DMS53 (cell line): Measurements from ENCODE around the gene C1orf198.
"Not testable (repeated sequence)": the region's sequence is repeated elsewhere in the genome, so short reads cannot be mapped to it uniquely, and the experiment has no call there.

Experiments
- DNase-seq: peaks from one replicate; lab custom pipeline; 2025; lab: John Stamatoyannopoulos, UW

The C1orf198 gene

DNA sequence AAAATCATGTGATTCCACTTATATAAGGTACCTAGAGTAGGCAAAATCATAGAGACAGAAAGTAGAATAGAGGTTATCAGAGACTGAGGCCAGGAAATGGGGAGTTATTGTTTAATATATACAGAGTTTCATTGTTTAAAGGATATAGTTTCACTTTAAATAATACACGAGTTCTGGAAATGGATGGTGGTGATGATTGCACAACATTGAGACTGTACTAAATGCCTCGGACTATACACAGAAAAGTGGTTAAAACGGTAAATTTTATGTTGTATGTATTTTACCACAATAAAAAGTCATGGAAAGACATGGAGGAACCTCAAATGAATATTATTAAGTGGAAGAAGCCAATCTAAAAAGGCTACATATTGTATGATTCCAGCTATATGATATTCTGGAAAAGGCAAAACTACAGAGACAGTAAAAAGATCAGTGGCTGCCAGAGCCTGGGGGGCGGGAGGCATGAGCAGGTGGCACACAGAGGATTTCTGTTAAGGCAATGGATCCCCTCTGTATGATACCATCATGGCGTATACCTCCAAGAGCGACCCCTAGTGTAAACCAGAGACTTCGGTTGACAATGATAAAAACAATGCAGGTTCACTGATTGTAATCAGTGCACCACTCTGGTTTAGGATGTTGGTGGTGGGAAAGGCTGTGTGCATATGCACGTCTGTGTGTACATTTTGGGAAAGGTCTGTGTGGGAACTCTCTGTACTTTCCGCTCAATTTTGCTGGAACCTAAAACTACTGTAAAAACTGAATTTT lies 7.5 kb downstream of the C1orf198 start:
- DNase-seq = no peak

DNA sequence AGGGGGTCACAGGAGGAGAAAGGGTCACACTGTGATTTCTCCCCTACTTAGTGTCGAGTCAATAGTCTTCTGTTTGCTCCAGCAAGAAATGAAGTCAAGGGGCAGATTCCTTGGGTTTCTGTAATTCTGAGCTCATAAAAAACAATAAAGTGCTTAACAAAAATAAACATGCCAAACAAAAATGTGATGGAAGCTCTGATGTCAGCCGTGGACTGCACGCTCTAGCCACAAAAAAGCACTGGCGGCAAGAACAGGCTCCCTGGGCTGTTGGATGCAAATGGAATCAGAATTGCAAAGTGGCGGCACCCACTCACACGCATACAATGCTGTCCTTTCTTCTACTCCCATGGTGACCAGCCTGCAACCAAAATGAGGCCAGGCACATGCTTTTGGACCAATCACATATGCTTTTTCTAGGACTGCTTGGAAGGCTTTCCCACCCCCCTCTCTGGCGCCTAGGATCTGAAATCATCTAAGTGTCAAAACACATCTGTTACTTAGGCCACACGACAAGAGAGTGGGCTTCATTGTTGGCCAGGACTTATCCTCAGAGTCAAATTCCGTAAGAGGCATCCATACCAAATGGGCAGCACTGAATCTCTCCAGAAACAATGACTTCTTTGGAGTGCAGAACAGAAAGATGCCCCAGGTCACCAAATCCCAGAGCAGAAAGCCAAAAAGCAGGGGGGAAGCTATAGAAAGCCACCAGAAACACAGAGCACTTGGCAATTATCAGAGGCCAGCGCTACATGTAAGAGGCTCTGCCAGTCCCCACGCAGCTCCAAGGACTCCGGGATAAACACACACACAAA lies 9.2 kb downstream of the C1orf198 start:
- no peak for DNase-seq

DNA sequence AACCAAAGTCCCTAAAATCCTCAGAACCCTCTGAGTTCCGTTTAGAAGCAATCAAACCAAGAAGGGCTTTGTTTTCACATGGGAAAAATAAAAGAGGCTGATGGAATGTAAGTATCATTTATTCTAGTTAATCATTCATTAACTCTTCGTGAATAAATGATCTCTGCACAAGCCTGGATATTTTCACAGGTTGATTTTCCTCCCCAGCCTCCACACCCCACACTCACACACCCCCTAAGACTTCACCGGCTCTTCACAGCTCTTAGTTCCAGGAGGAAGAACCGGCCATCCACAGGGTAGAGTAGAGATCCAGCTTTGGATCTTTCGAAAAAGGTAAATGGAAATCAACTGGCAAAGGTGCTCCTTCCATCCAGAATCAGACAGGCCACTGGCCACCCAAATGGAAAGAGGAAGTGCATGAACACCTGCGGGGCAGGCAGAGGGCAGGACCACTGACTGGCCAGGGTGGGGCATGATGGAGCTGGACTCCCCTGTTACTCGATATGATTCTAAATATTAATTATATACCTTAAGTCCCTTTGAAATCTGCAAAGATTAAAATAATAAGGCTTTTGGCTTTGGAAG lies 10.0 kb downstream of the C1orf198 start:
- DNase-seq = no peak

DNA sequence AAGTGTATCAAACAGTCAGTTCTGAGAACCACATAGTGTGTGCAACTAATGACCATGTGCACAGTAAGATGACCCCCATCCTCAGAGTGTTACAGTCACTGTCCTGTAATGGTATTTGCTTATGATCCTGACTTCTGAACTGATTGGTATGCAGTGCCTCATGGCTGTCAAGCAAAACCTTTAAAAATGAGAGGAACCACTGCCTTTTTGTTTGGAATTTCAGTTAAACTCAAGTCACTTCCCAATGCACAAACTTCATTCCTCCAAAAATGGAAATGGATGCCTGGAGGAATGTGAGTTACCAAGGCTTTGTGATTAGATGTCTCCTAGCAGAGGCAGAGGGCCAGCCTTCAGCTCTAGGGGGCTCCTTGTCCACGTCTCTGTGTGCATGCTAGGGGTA lies 10.5 kb downstream of the C1orf198 start:
- no peak for DNase-seq

DNA sequence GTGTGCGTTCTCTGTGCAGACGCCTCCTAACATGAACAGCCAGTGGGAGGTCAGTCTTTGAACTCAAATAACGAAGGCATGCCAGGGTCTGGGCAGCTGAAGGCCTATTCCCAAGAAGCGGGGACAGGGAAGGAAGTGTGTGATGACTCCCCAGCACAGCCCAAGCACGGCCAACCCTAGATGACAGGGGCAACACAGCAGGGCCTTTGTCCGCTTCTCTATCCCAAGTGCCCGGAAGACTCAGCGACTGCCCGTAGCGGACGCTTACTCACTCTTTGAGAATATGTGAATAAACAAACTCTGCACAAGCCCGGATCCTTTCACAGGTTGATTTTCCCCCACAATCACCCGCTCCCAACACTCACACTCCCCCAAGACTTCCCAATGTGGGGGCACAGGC lies 11.2 kb downstream of the C1orf198 start:
- no peak for DNase-seq

DNA sequence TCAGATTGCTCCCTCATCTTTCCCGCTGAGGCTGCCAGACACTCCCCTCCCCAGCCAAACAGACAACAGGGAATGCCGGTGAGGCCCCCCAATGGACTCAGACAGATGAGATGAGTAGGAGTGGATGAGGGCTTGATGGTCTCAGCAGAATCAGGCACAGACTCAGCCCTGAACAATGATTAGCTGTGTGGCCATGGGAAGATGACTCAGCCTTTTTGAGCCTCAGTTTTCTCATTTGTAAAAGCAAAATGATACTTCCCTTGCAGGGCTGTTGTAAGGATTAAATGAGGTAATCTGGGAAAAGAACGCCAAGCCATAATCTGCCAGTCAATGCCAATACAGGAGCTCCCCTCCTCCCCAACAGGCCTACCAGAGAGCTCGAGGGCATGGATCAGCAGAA lies 12.4 kb downstream of the C1orf198 start:
- DNase-seq = no peak

DNA sequence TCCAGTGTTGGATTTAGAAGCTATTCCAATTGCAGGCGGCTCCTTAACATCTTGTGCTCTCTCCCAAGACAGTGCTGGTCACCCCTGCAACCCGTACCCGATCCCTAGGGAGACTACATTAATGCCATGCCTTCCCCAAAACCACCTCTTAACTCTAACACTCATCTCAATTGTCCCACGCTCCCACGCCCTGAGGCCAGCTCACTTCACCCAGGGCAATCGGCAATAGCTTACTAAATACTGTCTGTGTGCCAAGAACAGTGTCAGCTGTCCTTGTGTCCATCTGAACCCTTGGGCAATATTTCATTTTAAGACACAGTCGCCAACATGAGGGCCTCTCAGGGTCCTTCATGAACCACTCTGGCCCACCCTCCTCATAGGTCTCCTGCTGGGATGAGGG lies 13.9 kb downstream of the C1orf198 start:
- no peak for DNase-seq

DNA sequence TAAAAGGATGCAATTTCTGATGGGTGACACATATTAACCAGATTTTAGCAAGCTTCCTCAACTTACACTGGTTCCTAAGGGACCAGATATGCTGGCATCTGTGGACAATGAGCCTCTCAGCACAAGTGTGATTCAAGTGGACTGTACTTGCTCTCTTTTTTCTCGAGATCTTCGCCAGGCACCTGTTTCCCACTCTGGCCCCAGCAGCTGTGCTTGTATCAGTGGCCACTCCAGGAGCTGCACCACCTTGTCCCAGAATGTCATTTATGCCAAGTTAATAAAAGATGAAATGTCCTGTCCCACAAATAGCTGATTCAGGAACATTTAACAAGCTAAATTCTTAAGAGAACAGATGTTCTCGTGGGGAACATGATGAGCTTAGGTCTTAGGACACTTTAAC lies 14.6 kb downstream of the C1orf198 start:
- DNase-seq = no peak

DNA sequence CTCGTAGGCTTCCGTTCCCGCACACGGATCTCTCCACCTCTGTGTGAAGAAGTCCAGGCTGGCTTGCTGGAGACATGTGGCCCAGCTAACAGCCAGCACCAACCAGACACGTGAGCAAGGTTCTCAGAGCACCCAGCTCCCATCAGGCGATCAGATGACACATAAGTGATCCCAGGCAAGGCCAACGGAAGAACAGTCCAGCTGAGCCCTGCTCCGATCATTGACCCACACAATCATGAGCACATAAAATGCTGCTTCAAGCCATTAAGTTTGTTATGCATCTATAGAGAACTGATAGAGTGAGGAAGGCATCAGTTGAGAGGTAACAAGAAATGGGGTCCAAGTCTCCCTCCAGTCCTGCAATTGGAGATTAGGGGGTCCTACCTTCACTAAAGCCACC lies 15.4 kb downstream of the C1orf198 start:
- no peak for DNase-seq

DNA sequence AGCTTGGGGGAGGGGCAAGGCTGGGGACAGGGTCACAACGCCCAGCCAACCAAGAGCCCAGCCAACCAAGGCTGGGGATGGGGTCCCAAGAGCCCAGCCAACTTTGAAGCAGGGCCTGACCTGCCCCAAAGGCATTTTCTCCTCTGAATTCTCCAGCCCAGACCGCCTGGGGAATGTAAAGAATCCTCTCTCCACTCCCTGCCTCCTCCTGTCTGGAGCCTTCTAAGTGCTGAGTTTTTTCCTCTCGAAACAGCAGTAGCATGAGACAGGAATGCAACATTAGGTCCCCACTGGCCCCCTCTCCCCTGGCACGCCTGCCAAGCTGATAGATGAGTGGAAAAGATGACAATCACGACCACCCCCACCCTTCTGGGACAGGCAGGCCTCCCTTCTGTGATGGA lies 17.0 kb downstream of the C1orf198 start:
- DNase-seq = no peak

DNA sequence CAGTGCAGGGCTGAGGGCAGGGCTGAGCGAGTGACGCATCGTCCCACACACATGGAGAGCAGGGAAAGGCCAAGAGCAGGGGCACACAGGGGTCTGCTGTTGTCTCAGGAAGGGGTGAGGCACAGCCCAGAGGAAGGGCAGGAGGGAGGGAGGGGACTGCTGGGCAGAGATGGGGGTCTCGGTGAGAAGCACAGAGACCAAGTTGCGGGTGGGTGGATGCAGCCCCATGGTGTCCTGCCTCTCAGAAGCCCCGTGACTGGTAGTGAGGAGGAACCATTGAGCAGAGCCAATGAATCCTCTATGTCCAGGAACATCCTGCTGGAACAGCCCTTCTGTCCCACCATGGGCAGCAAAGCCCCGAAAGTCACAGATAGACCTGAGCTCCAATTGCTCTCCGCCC lies 17.8 kb downstream of the C1orf198 start:
- no peak for DNase-seq

DNA sequence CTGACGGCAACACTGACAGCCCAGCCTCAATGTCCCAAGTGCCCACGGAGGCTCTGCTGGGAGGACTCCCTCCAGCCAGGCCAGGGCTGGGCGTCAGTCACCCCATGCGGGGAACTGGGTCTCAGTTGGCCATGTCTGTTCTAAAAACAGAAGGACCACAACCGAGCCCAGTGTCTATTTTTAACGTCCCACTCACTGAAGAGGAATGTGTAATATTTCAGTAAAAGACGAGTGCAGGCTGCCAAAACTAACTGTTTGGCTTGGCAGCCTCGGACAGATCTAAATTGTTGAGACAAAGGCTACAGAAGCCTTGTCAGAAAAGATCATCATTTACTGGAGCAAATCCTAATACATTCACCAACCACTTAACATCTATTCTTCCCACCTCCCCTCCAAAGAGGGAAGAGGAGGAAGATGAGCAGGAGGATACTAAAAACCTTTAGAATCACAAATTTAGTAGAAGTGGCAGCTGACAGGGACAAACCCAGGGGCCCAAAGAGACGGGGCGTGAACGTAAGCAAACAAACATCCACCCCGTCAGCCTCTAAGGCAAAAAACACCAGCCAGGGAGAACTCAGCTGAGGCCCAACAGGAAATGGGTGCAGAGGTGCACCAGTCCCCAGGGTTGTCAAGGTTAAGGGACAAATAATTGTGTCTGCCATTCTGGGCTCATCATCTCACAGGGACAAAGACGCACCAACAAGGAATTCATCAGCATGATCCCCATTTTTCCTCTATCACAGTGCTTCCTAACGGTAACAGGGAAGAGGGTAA lies 18.7 kb downstream of the C1orf198 start:
- DNase-seq = no peak

DNA sequence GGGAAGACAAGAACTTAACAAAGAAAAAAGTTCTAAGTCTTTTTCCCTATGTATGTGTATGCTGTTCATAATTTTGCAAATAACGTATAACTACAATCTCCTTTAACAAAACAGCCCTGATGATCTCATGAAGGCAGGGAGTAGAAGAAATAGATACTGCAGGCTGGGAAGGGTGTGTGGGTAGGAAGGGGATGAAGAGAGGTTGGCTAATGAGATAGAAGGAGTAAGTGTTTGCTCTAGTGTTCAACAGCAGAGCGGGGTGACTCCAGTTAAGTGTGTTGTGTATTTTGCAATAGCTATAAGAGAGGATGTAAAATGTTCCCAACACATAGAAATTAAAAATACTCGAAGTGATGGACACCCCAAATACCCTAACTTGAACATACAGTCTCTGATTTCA lies 20.1 kb downstream of the C1orf198 start:
- no peak for DNase-seq

DNA sequence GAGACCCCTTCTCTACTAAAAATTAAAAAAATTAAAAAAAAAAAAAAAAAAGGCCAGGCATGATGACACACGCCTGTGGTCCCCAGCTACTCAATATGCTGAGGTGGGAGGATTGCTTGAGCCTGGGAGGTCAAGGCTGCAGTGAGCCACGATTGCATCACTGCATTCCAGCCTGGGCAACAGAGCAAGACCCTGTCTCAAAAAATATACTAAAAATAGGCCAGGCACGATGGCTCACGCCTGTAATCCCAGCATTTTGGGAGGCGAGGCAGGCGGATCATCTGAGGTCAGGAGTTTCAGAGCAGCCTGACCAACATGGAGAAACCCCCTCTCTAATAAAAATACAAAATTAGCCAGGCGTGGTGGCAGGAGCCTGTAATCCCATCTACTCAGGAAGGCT lies 23.1 kb downstream of the C1orf198 start:
- DNase-seq = not testable (repeated sequence)

DNA sequence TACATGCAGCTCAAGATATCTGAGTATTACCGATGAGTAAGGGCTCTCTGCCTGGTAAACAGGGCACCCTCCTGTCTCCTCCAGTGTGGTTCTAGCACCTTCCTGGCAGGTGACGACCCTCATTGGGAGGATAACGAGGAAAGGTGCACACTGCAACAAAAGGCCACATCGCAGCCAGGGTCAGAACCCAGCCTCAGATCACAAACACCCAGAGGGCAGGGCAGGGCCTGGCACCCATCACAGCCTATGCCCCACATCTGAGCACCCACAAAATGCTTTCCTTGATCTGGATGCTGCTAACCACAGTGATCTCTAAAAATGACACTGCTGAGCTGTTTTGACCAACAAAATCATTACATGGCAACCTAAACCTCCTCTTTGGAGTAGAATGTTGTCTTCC lies 23.8 kb downstream of the C1orf198 start:
- DNase-seq = no peak

DNA sequence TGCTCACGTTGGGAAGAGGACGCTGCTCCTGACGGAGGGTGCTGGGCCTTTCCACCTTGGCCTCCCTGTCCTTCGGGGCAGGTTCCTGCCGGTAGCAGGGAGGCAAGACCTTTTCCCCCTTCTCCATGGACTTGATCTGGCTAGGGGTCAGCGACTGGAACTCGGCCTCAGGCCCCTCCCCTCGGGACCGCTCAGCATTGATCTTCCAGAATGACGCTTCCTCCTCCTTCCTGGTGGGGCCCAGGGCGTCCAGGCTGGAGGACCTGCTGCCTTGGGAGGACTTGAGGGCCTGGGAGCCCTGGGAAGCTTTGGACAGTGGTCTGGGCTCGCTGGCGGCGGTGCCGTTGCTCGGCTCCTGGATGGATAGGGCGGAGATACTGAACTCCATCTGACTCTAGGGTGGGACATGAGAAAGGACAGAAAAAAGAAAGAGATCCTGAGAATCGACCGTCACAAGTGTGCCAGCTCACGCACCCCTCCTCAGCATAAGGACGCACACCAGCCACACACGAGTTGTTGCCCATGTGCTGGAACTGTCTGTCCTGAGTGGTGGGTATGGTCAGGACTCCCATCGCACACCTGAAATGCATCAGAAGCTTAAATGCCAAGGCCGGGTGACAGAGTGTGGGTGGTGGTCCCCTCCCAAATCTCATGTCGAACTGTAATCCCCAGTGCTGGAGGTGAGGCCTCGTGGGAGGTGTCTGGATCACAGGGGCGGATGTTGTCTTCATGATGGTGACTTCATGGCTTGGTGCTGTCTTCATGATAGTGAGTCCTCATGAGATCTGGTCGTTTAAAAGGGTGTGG lies 24.6 kb downstream of the C1orf198 start:
- no peak for DNase-seq

DNA sequence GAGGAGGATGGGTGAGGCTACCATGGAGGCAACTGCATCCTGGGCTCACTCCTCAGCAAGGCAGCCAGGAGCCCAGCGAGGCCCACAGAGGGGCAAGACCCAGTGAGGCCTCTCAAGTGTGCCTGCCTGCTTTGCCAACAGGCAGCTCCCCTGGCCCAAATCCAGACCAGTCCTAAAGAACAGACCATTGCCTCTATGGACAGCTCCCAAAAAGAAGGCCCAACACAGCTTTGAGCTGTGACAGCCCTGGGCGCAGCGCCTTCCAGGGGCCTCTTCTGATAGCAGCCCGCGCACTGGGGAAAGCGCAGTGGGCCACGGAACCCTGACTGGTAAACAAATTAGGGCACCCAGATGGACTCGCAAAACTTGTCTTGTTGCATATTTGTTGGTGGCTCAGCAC lies 25.5 kb downstream of the C1orf198 start:
- no peak for DNase-seq

DNA sequence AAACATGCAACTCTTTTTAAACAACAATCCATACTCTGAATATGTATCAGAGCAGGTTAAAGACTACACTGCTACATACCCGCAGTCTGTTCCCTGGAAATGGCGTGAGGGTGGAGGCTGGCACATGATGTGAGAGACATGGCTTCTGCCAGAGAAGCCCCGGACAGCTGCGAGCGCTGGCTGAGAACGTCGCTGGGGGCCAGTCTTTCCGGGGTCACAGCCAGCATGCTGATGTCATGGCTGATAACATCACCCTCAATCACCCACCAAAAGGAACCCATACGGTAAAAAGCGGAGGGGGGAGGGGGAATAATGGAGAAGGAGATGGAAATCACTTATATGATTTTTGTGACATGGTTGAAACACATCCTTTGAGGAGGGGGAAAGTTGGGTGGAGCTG lies 29.1 kb downstream of the C1orf198 start:
- no peak for DNase-seq

DNA sequence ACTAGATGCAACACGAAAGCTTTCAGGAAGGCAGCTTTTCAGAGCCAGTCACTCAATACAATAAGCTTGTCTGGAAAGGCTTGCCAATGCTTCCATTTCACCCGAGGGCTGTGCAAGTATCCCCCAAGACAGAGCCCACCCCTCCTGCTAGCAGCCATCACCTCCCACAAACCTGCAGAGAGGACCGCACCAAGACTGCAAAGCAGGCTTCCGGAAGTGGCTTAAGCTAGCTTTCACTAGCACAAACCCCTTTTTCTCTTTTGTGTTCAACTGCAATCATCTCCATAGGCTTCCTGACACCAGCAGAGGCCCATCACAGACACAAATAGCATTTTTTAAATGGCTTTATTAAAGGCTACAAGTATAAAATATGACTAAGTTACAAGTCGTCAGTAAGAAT lies 31.5 kb downstream of the C1orf198 start:
- DNase-seq = no peak

DNA sequence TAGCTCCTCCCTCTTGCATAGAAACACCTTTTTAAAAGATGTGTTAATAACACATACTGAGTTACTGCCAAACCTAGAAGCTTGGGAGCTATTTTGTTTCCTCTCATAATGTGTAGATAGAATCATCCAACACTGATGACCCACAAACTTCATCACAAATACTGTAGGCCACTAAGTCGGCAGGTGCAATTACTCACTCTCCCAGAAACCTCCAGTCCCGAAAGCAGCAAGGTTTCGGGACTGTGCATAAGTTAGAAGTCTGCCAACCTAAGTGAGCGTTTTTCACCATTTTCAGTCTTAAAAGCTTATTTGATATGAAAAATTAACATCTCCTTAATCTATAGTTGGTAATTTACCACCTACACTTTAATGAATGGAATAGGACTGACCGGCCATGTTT lies 32.0 kb downstream of the C1orf198 start:
- DNase-seq = no peak

DNA sequence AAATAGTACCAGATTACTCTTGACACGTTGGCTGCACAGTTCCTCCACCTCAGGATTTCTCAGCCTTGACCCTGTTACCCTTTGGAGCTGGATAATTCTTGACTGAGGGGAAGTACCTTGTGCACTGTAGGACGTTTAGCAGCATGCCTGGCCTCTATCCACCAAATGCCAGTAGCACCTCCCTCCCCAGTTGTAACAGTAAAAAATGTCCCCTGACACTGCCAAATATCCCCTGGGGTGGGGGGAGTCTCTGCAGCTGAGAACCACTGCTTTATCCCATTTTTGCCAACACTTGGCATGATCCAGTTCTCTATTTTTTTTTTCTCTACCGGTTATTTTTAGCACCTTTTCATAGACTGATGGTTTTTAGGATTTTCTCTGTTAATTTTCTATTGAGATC lies 34.0 kb downstream of the C1orf198 start:
- no peak for DNase-seq

DNA sequence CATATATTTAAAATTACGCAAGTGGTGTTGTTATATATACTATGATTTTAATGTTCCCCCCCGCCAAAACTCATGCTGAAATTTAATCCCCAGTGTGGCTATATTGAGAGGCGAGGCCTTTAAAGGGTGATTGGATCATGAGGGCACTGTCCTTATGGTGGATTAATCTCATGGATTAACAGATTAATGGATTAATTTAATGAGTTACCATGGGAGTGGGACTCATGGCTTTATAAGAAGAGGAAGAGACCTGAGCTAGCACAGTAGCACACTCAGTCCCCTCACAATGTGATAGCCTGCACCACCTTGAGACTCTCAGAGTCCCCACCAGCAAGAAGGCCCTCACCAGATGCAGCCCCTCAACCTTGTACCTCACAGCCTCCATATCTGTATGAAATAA lies 34.8 kb downstream of the C1orf198 start:
- DNase-seq = no peak
